ENCODE results near the gene HDAC4. TPM values are rescaled to one million over a fixed set of nuclear protein-coding genes. Genes with fewer than 3 reads are reported as not detected.

Gene HDAC4
- total RNA-seq, 1 experiment from 2014 or later: 40.1 TPM

- no TSS peak for BruUV-seq (replicated peaks)
- ChIA-PET CTCF (no interaction called here), POLR2A (no interaction called here)
- TF ChIP-seq POLR2AphosphoS5 (IDR thresholded peaks at IDR 0.05; ENCODE audit: low read depth, low read length) (no peak), SIN3A (IDR thresholded peaks at IDR 0.05; ENCODE audit: borderline replicate concordance, insufficient read depth, low read depth, low read length) (no peak), CTCF (IDR thresholded peaks at IDR 0.05) (no peak), REST (IDR thresholded peaks at IDR 0.05; ENCODE audit: insufficient read depth in 1 of 2, low read depth in 2 of 2, low read length in 1 of 2) (no peak), TCF7L2 (IDR thresholded peaks at IDR 0.05; ENCODE audit: low read depth, low read length) (no peak)
- in situ Hi-C loops (cut with HindIII; ENCODE audit: low pct_unique_long_range_greater_than_20kb, low sequenced_read_pairs): no loop called here
- ATAC-seq (no peak), DNase-seq (ENCODE audit: low read depth, low spot score) (no peak)
- H3K4me1 ChIP-seq (ENCODE audit: control insufficient read depth, insufficient read depth, low read length): no peaks in the 10 kb centered on the region
- no peaks in the 10 kb centered on the region for H3K27me3 ChIP-seq (ENCODE audit: control insufficient read depth, insufficient read depth, low read length)
- H3K4me3 ChIP-seq (ENCODE audit: low read depth in 2 of 2, low read length in 2 of 2): no peak overlapping the region
- no peaks in the 10 kb centered on the region for H3K9me3 ChIP-seq (ENCODE audit: control insufficient read depth, insufficient read depth, low read depth, low read length)
- intact Hi-C loops (cut with micrococcal nuclease; ENCODE audit: unreplicated experiment): no loop called here
- H3K27ac ChIP-seq (ENCODE audit: low read length): no peak overlapping the region
- no peaks in the 10 kb centered on the region; the same call in 1 of the 2 replicates for H3K36me3 ChIP-seq (ENCODE audit: control insufficient read depth, insufficient read depth, low read length)
These were observed 264.6 kb downstream of the HDAC4 start for GRCh38 chr2:239136203-239136602.

GRCh38 chr2:239135531-239135930 lies 265.3 kb downstream of the HDAC4 start:
- Histone ChIP-seq H3K27me3 (ENCODE audit: control insufficient read depth, insufficient read depth, low read length) (no peaks in the 10 kb centered on the region), H3K27ac (ENCODE audit: low read length) (no peak overlapping the region), H3K4me1 (ENCODE audit: control insufficient read depth, insufficient read depth, low read length) (no peaks in the 10 kb centered on the region), H3K4me3 (ENCODE audit: low read depth in 2 of 2, low read length in 2 of 2) (no peak overlapping the region), H3K36me3 (ENCODE audit: control insufficient read depth, insufficient read depth, low read length) (no peaks in the 10 kb centered on the region; the same call in 1 of the 2 replicates), H3K9me3 (ENCODE audit: control insufficient read depth, insufficient read depth, low read depth, low read length) (no peaks in the 10 kb centered on the region)
- ChIA-PET POLR2A (no interaction called here), CTCF (no interaction called here)
- in situ Hi-C loops (cut with HindIII; ENCODE audit: low pct_unique_long_range_greater_than_20kb, low sequenced_read_pairs) (no loop called here), intact Hi-C loops (cut with micrococcal nuclease; ENCODE audit: unreplicated experiment) (no loop called here)
- TF ChIP-seq REST (IDR thresholded peaks at IDR 0.05; ENCODE audit: insufficient read depth in 1 of 2, low read depth in 2 of 2, low read length in 1 of 2): no peak
- no peak for TF ChIP-seq SIN3A (IDR thresholded peaks at IDR 0.05; ENCODE audit: borderline replicate concordance, insufficient read depth, low read depth, low read length)
- TF ChIP-seq TCF7L2 (IDR thresholded peaks at IDR 0.05; ENCODE audit: low read depth, low read length): no peak
- no peak for TF ChIP-seq POLR2AphosphoS5 (IDR thresholded peaks at IDR 0.05; ENCODE audit: low read depth, low read length)
- TF ChIP-seq CTCF (IDR thresholded peaks at IDR 0.05): no peak
- no TSS peak for BruUV-seq (replicated peaks)
- ATAC-seq (no peak), DNase-seq (ENCODE audit: low read depth, low spot score) (no peak)
